Measurements from ENCODE around the gene FLRT2. TPM values are rescaled to one million over a fixed set of nuclear protein-coding genes. Genes with fewer than 3 reads are reported as not detected.

The FLRT2 gene
- total and polyA plus RNA-seq, 9 of the 15 experiments (the other 6 are each of a cell fraction or from before 2014, with no cell fraction given): 0.02 TPM; not detected in 8

GRCh38 chr14:85482552-85482951 is 47.4 kb upstream of the FLRT2 start:
- no peaks in the 10 kb centered on the region for H3K9me1 ChIP-seq (ENCODE audit: control insufficient read depth, insufficient read depth, low read length)
- 0% methylated on average over 4 of the region's 4 CpGs for WGBS (ENCODE audit: insufficient coverage, low coverage, missing lambda C conversion rate)
- H3K4me2 ChIP-seq (ENCODE audit: insufficient read depth, low read length): no peak overlapping the region
- BruUV-seq (replicated peaks): no TSS peak
- no peak overlapping the region for H3K4me3 ChIP-seq
- H3K79me2 ChIP-seq (ENCODE audit: control insufficient read depth, insufficient read depth, low read length): no peaks in the 10 kb centered on the region
- H3K36me3 ChIP-seq (ENCODE audit: control insufficient read depth, insufficient read depth, low read length): no peaks in the 10 kb centered on the region
- POLR2A ChIA-PET: interaction anchor here (0.7 kb wide), 1 partner anchor 53 kb away, joined by 3 read pairs; no protein-coding TSS in a partner anchor
- FAIRE-seq (no peak), DNase-seq (ENCODE audit: extremely low read depth in 1 of 4, low spot score in 3 of 4) (no peak), ATAC-seq (no peak)
- in situ Hi-C loops (cut with MboI): no loop called here
- H3K27me3 ChIP-seq (ENCODE audit: control insufficient read depth in 2 of 2, insufficient read depth in 2 of 2, low read length in 2 of 2): no peaks in the 10 kb centered on the region
- no peak overlapping the region for H3K9ac ChIP-seq (ENCODE audit: insufficient read depth in 1 of 2, low read depth in 2 of 2, low read length in 2 of 2)
- no peak overlapping the region for H3K27ac ChIP-seq (ENCODE audit: extremely low read depth, low read depth, low read length)
- no peaks in the 10 kb centered on the region for H3K4me1 ChIP-seq (replicated peaks in 1 of 2; ENCODE audit: control insufficient read depth in 2 of 2, insufficient read depth in 2 of 2, low read length in 2 of 2)
- H3K9me3 ChIP-seq (replicated peaks; ENCODE audit: control insufficient read depth, insufficient read depth, low read depth, low read length): no peaks in the 10 kb centered on the region
- intact Hi-C loops (cut with micrococcal nuclease): no loop called here
- CTCF ChIA-PET (ENCODE audit: low intra/inter-chr PET ratio): no interaction called here
- no peaks in the 10 kb centered on the region for H4K20me1 ChIP-seq (replicated peaks; ENCODE audit: control insufficient read depth, insufficient read depth, low read length)
- no peak overlapping the region for H2AFZ ChIP-seq (ENCODE audit: low read depth, low read length)
- TF ChIP-seq KLF1 (tag; IDR thresholded peaks at IDR 0.05) (no peak), REST (IDR thresholded peaks at IDR 0.05; ENCODE audit: borderline replicate concordance) (no peak), REST (CRISPR knock-in tag; IDR thresholded peaks at IDR 0.05; ENCODE audit: low read depth) (no peak), ZNF764 (CRISPR knock-in tag; IDR thresholded peaks at IDR 0.05; ENCODE audit: low read depth) (no peak), RNF219 (CRISPR knock-in tag; IDR thresholded peaks at IDR 0.05) (no peak), EP400 (IDR thresholded peaks at IDR 0.05) (no peak)
- TF ChIP-seq, protein P1, sequence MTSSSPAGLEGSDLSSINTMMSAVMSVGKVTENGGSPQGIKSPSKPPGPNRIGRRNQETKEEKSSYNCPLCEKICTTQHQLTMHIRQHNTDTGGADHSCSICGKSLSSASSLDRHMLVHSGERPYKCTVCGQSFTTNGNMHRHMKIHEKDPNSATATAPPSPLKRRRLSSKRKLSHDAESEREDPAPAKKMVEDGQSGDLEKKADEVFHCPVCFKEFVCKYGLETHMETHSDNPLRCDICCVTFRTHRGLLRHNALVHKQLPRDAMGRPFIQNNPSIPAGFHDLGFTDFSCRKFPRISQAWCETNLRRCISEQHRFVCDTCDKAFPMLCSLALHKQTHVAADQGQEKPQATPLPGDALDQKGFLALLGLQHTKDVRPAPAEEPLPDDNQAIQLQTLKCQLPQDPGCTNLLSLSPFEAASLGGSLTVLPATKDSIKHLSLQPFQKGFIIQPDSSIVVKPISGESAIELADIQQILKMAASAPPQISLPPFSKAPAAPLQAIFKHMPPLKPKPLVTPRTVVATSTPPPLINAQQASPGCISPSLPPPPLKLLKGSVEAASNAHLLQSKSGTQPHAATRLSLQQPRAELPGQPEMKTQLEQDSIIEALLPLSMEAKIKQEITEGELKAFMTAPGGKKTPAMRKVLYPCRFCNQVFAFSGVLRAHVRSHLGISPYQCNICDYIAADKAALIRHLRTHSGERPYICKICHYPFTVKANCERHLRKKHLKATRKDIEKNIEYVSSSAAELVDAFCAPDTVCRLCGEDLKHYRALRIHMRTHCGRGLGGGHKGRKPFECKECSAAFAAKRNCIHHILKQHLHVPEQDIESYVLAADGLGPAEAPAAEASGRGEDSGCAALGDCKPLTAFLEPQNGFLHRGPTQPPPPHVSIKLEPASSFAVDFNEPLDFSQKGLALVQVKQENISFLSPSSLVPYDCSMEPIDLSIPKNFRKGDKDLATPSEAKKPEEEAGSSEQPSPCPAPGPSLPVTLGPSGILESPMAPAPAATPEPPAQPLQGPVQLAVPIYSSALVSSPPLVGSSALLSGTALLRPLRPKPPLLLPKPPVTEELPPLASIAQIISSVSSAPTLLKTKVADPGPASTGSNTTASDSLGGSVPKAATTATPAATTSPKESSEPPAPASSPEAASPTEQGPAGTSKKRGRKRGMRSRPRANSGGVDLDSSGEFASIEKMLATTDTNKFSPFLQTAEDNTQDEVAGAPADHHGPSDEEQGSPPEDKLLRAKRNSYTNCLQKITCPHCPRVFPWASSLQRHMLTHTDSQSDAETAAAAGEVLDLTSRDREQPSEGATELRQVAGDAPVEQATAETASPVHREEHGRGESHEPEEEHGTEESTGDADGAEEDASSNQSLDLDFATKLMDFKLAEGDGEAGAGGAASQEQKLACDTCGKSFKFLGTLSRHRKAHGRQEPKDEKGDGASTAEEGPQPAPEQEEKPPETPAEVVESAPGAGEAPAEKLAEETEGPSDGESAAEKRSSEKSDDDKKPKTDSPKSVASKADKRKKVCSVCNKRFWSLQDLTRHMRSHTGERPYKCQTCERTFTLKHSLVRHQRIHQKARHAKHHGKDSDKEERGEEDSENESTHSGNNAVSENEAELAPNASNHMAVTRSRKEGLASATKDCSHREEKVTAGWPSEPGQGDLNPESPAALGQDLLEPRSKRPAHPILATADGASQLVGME (CRISPR knock-in tag; IDR thresholded peaks at IDR 0.05): no peak

All from K562 (cell line).